ENCODE measurements around the gene MZB1. TPM values are rescaled to one million over a fixed set of nuclear protein-coding genes. Genes with fewer than 3 reads are reported as not detected.
A peak's percentile ranks its signal among the peaks of the same experiment; 100 is the strongest.

MZB1 gene
- polyA plus RNA-seq, 2 of the 4 experiments (the other 2 are of a cell fraction): 0.09 TPM; not detected in 1

DNA sequence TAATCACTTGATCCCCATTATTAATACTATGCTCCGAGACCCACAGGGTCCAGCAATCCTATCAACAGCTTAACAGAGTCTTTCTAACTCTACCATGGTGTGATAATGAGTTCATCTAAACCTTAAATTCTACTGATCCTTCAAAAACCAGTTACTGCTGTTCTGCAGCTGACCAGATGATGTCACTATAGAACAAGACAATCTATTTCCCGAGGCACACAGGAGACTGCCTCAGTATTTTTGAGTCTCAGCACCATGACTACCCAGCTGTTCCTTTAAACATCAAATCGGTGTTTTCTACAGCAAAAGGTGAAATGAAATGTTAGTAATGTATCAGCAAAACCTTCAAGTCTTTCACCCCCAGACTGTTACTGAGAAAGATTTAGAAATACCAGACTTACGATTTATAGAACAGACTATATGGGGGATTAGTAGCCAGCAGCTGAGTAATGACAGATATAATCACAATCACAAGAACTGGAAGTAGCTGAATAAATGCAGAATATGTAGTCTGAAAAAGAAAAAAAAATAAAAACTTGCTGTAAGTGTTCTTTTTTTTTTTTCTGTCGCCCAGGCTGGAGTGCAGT lies 32.7 kb upstream of the MZB1 start:
- FAIRE-seq: no peak
- no peaks in the 10 kb centered on the region for H3K9me3 ChIP-seq
- peak; percentile 87 to 92 for ATAC-seq
- H3K27ac ChIP-seq: no peak overlapping the region
- H3K4me2 ChIP-seq: no peak overlapping the region
- WGBS (ENCODE audit: missing lambda C conversion rate): 40% methylated on average over 5 of the region's 5 CpGs
- TF ChIP-seq RCOR1 (IDR thresholded peaks at IDR 0.05; ENCODE audit: low read depth, low read length) (no peak), MAX (IDR thresholded peaks at IDR 0.05) (no peak), MAZ (IDR thresholded peaks at IDR 0.05; ENCODE audit: borderline replicate concordance, low read depth, low read length) (no peak), RAD21 (conservative IDR thresholded peaks at IDR 0.05 in 1 of 2, IDR thresholded peaks at IDR 0.05 in 1 of 2) (peak; percentile 92 to 97), SMC3 (IDR thresholded peaks at IDR 0.05) (peak; percentile 73), EP300 (IDR thresholded peaks at IDR 0.05) (no peak), CTCF (IDR thresholded peaks at IDR 0.05) (peak; percentile 95), BHLHE40 (IDR thresholded peaks at IDR 0.05; ENCODE audit: low read depth, low read length) (no peak), CBX8 (IDR thresholded peaks at IDR 0.05) (no peak), RFX5 (IDR thresholded peaks at IDR 0.05) (no peak)
- TF ChIP-seq, protein P1, sequence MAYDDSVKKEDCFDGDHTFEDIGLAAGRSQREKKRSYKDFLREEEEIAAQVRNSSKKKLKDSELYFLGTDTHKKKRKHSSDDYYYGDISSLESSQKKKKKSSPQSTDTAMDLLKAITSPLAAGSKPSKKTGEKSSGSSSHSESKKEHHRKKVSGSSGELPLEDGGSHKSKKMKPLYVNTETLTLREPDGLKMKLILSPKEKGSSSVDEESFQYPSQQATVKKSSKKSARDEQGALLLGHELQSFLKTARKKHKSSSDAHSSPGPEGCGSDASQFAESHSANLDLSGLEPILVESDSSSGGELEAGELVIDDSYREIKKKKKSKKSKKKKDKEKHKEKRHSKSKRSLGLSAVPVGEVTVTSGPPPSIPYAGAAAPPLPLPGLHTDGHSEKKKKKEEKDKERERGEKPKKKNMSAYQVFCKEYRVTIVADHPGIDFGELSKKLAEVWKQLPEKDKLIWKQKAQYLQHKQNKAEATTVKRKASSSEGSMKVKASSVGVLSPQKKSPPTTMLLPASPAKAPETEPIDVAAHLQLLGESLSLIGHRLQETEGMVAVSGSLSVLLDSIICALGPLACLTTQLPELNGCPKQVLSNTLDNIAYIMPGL (CRISPR knock-in tag; IDR thresholded peaks at IDR 0.05; ENCODE audit: borderline replicate concordance): no peak
- ChIA-PET POLR2A (no interaction called here), CTCF (interaction anchor here (0.6 to 13.8 kb wide), 47 partner anchors 8 to 1232 kb away, joined by 3 to 392 read pairs (median 4); partner anchors contain the start of genes DNAJC18, SPATA24 and STING1)
- H3K4me1 ChIP-seq: no peaks in the 10 kb centered on the region
- DNase-seq (ENCODE audit: low read depth in 1 of 2, low spot score in 1 of 2): peak; percentile 69 to 85
- H3K4me3 ChIP-seq: no peak overlapping the region

- Histone ChIP-seq H3K9me3 (no peaks in the 10 kb centered on the region), H3K27ac (no peak overlapping the region), H3K4me1 (no peaks in the 10 kb centered on the region), H3K4me3 (no peak overlapping the region), H3K4me2 (no peak overlapping the region)
- ATAC-seq (no peak), DNase-seq (ENCODE audit: low read depth in 1 of 2, low spot score in 1 of 2) (no peak), FAIRE-seq (no peak)
- ChIA-PET POLR2A (no interaction called here), CTCF (interaction anchor here (0.6 to 13.8 kb wide), 12 partner anchors 8 to 368 kb away, joined by 3 to 392 read pairs (median 5); partner anchors contain the start of genes DNAJC18 and SPATA24)
- TF ChIP-seq MYC (IDR thresholded peaks at IDR 0.05; ENCODE audit: borderline replicate concordance, low read length) (no peak), CTCF (IDR thresholded peaks at IDR 0.05) (no peak), ZNF302 (CRISPR knock-in tag; IDR thresholded peaks at IDR 0.05) (no peak), POLR2AphosphoS2 (conservative IDR thresholded peaks at IDR 0.05; ENCODE audit: low read length) (no peak), RCOR1 (IDR thresholded peaks at IDR 0.05; ENCODE audit: low read depth, low read length) (no peak), BHLHE40 (IDR thresholded peaks at IDR 0.05; ENCODE audit: low read depth, low read length) (no peak), RARB (CRISPR knock-in tag; IDR thresholded peaks at IDR 0.05) (no peak), MAX (IDR thresholded peaks at IDR 0.05) (no peak)
- WGBS (ENCODE audit: missing lambda C conversion rate): 71% methylated on average over 9 of the region's 9 CpGs
Observed at GRCh38 chr5:139419226-139420192, 29.8 kb upstream of the MZB1 start.
